ENCODE data around the gene TMEM120A. TPM values are rescaled to one million over a fixed set of nuclear protein-coding genes. Genes with fewer than 3 reads are reported as not detected.

Gene TMEM120A
- total and polyA plus RNA-seq, 10 of the 15 experiments (the other 5 are each of a cell fraction or from before 2014, with no cell fraction given): 0.43 to 86.6 (median 18.5) TPM

GRCh38 chr7:75987805-75988567 lies 6.4 kb downstream of the TMEM120A start:
- Histone ChIP-seq H3K4me1 (ENCODE audit: control insufficient read depth, insufficient read depth, low read length) (no peaks in the 10 kb centered on the region; the same call in 1 of the 2 replicates), H3K4me3 (no peak overlapping the region), H2AFZ (ENCODE audit: control insufficient read depth, low read depth, low read length) (no peak overlapping the region), H4K20me1 (ENCODE audit: control insufficient read depth, insufficient read depth) (no peaks in the 10 kb centered on the region), H3K36me3 (ENCODE audit: control insufficient read depth in 2 of 2, insufficient read depth in 2 of 2, low read length in 1 of 2) (peaks cover 3 to 13% of the 10 kb centered on the region in 2 experiments; a peak in 3 of 4 replicates), H3K9ac (ENCODE audit: control insufficient read depth, insufficient read depth, low read length) (no peak overlapping the region), H3K4me2 (ENCODE audit: control insufficient read depth, insufficient read depth) (no peak overlapping the region), H3K79me2 (ENCODE audit: control insufficient read depth, insufficient read depth, low read length) (no peaks in the 10 kb centered on the region), H3K27me3 (replicated peaks in 1 of 2; ENCODE audit: control insufficient read depth in 2 of 2, insufficient read depth in 2 of 2, low read length in 1 of 2) (no peaks in the 10 kb centered on the region), H3K27ac (ENCODE audit: control insufficient read depth, insufficient read depth) (no peak overlapping the region), H3K9me3 (replicated peaks; ENCODE audit: control insufficient read depth, insufficient read depth, low read length) (no peaks in the 10 kb centered on the region)
- no peak for TF ChIP-seq ZNF207 (IDR thresholded peaks at IDR 0.05; ENCODE audit: borderline replicate concordance)
- no peak for TF ChIP-seq SUPT20H (IDR thresholded peaks at IDR 0.05; ENCODE audit: borderline replicate concordance, control insufficient read depth, low read depth, low read length)
- TF ChIP-seq CBFB (IDR thresholded peaks at IDR 0.05; ENCODE audit: low read depth): no peak
- no peak for TF ChIP-seq JUND (IDR thresholded peaks at IDR 0.05; ENCODE audit: low read depth, low read length)
- no peak for TF ChIP-seq ASH2L (IDR thresholded peaks at IDR 0.05; ENCODE audit: borderline replicate concordance, low read depth)
- no peak for TF ChIP-seq SIN3A (IDR thresholded peaks at IDR 0.05; ENCODE audit: low read depth, low read length)
- no peak for TF ChIP-seq SIX5 (IDR thresholded peaks at IDR 0.05; ENCODE audit: low read depth, low read length, severe bottlenecking)
- TF ChIP-seq ZBTB11 (CRISPR knock-in tag; IDR thresholded peaks at IDR 0.05): no peak
- TF ChIP-seq USF2 (IDR thresholded peaks at IDR 0.05; ENCODE audit: borderline replicate concordance, low read depth, low read length): no peak
- no peak for TF ChIP-seq ATF2 (IDR thresholded peaks at IDR 0.05; ENCODE audit: low read length)
- ATAC-seq (no peak), DNase-seq (ENCODE audit: low read depth, low spot score) (no peak), FAIRE-seq (no peak)
- BruUV-seq (replicated peaks): no TSS peak
- ChIA-PET POLR2A (no interaction called here), SMC1A (ENCODE audit: uncharacterized antibody, unreplicated experiment) (no interaction called here), RAD21 (ENCODE audit: unreplicated experiment) (no interaction called here), CTCF (no interaction called here)
- intact Hi-C loops (cut with micrococcal nuclease; ENCODE audit: unreplicated experiment): no loop called here
- 93% methylated on average over 20 of the region's 30 CpGs for WGBS (ENCODE audit: insufficient coverage, insufficient replicate concordance, low lambda C conversion rate, missing lambda C conversion rate)
- in situ Hi-C loops (cut with MboI): no loop called here

Data from GM12878 (cell line).